Measurements from ENCODE around the gene ABTB2.

DNA sequence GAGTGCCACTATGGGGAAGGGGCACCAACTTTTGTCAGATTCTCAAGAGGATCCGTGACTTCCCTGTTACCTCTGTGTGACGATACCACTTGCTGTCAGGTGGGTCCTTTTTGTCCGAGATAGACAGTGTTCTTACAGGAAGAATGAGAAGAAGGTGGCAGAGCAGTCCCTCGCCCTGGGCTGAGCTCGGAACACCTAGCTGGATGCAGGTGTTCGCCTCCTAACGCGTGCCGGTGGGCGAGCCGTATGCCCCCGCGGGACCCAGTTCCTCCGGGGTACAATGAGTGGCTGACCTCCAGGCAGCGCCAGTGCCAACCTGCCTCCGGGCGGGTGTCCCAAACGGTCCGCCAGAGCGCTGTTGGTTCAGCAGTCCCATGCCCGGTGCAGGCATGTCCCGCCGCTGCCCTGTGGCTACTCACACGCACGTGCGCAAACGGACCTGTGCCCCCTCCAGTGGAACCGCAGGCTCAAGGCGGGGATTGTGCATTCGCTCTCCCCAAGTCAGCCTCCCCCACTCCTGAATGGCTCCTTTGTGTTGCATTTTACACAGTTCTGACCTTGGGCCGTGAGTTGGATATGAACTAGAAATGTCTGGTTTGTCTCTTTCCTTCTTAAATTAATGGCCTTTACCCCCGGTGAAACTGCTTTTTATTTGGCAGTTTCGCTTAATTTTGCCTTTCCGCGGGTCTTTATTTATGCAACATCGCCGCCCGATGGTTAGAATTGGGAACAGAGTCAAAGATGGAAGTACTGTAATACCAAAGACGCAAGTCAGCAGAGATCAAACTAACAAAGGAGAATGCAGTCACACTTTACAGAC lies 1.1 kb upstream of the ABTB2 start:
- TF ChIP-seq, protein P1, sequence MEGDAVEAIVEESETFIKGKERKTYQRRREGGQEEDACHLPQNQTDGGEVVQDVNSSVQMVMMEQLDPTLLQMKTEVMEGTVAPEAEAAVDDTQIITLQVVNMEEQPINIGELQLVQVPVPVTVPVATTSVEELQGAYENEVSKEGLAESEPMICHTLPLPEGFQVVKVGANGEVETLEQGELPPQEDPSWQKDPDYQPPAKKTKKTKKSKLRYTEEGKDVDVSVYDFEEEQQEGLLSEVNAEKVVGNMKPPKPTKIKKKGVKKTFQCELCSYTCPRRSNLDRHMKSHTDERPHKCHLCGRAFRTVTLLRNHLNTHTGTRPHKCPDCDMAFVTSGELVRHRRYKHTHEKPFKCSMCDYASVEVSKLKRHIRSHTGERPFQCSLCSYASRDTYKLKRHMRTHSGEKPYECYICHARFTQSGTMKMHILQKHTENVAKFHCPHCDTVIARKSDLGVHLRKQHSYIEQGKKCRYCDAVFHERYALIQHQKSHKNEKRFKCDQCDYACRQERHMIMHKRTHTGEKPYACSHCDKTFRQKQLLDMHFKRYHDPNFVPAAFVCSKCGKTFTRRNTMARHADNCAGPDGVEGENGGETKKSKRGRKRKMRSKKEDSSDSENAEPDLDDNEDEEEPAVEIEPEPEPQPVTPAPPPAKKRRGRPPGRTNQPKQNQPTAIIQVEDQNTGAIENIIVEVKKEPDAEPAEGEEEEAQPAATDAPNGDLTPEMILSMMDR (IDR thresholded peaks at IDR 0.05), result peak; percentile 78 to 98 (median 80)
- TF ChIP-seq POLR2A (IDR thresholded peaks at IDR 0.05), result no peak

All from right lobe of liver (tissue), 4 donors.